Measurements from ENCODE around the gene SSR4. TPM values are rescaled to one million over a fixed set of nuclear protein-coding genes. Genes with fewer than 3 reads are reported as not detected.

Gene SSR4
- total RNA-seq, 1 donor from 2014 or later: 331 TPM

DNA sequence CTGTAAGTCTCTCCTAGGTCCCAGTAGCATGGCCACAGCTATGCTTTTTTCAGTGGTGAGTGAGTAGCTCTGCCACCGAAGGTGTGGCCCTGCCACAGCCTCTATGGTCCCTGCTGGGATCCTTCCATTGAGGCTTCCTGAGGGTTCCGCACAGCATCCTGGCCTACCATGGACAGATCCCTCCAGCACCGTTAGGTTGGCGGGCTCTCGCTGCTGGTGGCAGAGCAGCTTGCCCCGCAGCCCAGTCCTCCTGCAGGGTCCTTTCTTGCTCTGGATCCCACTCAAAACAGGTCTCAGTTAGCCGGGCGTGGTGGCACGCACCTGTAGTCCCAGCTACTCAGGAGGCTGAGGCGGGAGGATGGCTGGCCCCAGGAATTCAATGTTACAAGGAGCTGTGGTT, 38.3 kb downstream of the SSR4 start:
- no peak for DNase-seq (ENCODE audit: low spot score in 2 of 2)
- TF ChIP-seq, protein P1, sequence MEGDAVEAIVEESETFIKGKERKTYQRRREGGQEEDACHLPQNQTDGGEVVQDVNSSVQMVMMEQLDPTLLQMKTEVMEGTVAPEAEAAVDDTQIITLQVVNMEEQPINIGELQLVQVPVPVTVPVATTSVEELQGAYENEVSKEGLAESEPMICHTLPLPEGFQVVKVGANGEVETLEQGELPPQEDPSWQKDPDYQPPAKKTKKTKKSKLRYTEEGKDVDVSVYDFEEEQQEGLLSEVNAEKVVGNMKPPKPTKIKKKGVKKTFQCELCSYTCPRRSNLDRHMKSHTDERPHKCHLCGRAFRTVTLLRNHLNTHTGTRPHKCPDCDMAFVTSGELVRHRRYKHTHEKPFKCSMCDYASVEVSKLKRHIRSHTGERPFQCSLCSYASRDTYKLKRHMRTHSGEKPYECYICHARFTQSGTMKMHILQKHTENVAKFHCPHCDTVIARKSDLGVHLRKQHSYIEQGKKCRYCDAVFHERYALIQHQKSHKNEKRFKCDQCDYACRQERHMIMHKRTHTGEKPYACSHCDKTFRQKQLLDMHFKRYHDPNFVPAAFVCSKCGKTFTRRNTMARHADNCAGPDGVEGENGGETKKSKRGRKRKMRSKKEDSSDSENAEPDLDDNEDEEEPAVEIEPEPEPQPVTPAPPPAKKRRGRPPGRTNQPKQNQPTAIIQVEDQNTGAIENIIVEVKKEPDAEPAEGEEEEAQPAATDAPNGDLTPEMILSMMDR (IDR thresholded peaks at IDR 0.05): no peak
- H3K27ac ChIP-seq: no peak overlapping the region
- intact Hi-C loops (cut with DNase I): no loop called here
- H3K4me1 ChIP-seq: peaks cover 0 to 4% of the 10 kb centered on the region in 2 donors
- peaks cover 5% of the 10 kb centered on the region for H3K27me3 ChIP-seq
- no peaks in the 10 kb centered on the region for H3K9me3 ChIP-seq
- no peaks in the 10 kb centered on the region for H3K36me3 ChIP-seq
- no peak overlapping the region for H3K4me3 ChIP-seq

DNA sequence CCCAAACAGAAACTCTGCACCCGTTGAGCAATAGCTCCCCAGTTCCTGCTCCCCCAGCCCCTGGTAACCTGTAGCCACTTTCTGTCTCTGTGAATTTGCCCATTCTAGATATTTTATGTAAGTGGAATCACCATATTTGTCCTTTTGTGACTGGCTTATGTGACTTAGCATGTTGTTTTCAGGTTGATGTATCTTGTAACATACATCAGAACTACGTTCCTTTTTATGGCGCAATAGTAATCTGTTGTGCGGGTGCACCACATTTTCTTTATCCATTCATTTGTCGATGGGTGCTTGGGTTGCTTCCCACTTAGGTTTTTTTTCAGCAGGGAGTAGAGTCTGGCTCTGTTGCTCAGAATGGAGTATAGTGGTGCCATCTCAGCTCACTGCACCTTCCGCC, 42.5 kb downstream of the SSR4 start:
- Histone ChIP-seq H3K4me1 (no peaks in the 10 kb centered on the region), H3K27me3 (no peaks in the 10 kb centered on the region), H3K9me3 (no peaks in the 10 kb centered on the region), H3K36me3 (no peaks in the 10 kb centered on the region), H3K27ac (no peak overlapping the region), H3K4me3 (no peak overlapping the region)
- no peak for DNase-seq (ENCODE audit: low spot score in 2 of 2)
- intact Hi-C loops (cut with DNase I): no loop called here
- TF ChIP-seq, protein P1 (IDR thresholded peaks at IDR 0.05): no peak

DNA sequence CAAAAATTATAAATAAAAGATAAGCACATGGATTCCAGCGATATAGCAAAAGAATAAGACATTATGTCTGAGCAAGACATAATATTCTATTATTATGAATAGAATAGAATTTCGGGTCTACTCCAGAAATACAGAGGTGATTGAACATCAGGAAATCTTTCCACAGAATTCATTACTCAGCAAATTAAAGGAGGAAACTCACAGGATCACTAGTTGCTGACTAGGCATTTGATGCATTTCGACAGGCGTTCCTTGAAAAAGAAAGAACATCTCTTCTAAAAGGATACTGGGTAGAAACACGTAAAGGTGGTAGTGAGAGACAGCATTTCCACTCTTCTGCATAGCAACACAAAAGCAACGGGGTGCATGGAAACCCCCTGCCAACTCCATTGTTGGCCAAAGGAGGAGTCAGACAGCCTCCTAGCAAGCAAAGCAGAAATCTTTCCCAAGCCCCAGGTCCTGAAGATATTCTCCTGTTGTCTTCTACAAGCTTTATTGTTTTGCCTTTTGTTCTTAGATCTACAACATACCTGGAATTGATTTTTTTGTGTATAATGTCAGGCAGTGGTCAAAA, 50.1 kb downstream of the SSR4 start:
- Histone ChIP-seq H3K9me3 (no peaks in the 10 kb centered on the region), H3K4me1 (no peaks in the 10 kb centered on the region), H3K27ac (no peak overlapping the region), H3K4me3 (no peak overlapping the region), H3K36me3 (no peaks in the 10 kb centered on the region), H3K27me3 (no peaks in the 10 kb centered on the region)
- intact Hi-C loops (cut with DNase I): no loop called here
- DNase-seq (ENCODE audit: low spot score in 2 of 2): no peak
- TF ChIP-seq, protein P1 (IDR thresholded peaks at IDR 0.05): no peak

DNA sequence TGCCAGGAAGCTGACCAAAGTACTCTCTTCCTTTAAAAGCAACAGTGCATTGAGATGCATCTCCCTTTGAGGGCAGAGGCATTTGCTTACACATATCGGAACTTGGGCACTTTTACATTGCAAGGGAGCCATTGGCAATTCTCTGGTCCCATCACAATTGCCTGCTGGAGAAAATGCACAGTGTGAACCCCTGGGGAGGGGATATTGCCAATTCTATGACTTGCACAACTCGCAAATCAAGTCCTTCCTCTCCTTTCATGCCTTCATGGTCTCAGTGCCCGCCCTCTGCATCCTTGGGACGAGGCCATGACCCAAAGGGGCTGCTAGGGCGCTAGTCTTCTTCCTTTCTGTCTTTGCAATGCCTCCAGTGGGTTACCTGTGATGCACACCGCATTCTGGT, 50.7 kb downstream of the SSR4 start:
- no peaks in the 10 kb centered on the region for H3K36me3 ChIP-seq
- H3K9me3 ChIP-seq: no peaks in the 10 kb centered on the region
- H3K4me1 ChIP-seq: no peaks in the 10 kb centered on the region
- no peak overlapping the region for H3K4me3 ChIP-seq
- no peak overlapping the region for H3K27ac ChIP-seq
- DNase-seq (ENCODE audit: low spot score in 2 of 2): no peak
- TF ChIP-seq, protein P1 (IDR thresholded peaks at IDR 0.05): no peak
- H3K27me3 ChIP-seq: no peaks in the 10 kb centered on the region
- intact Hi-C loops (cut with DNase I): no loop called here

DNA sequence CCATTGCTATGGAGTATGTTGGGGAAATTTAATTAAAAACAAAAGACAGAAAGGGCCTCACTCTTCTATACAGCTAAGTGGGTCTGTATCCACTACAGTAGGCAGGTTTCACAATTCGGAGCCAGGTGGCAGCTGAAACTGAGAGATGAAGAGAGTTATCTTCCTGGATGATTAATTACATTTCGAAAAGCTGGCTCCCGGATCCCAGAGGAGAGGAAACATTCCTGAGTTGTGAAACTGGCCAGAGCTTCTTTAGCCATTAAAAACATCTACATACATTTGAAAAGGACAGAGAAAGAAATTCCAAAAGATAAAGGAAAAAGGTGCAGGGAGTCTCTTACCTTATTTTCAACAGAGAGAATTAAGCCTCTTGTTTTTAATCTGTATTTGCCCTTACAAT, 51.4 kb downstream of the SSR4 start:
- Histone ChIP-seq H3K27me3 (no peaks in the 10 kb centered on the region), H3K4me3 (no peak overlapping the region), H3K36me3 (no peaks in the 10 kb centered on the region), H3K4me1 (no peaks in the 10 kb centered on the region), H3K27ac (no peak overlapping the region), H3K9me3 (no peaks in the 10 kb centered on the region)
- DNase-seq (ENCODE audit: low spot score in 2 of 2): no peak
- intact Hi-C loops (cut with DNase I): no loop called here
- TF ChIP-seq, protein P1 (IDR thresholded peaks at IDR 0.05): no peak

Other genes starting within 250 kb of the SSR4 start
- 52.7 TPM for gene CCNQ, start 195.5 kb upstream of the SSR4 start, total RNA-seq
- gene DUSP9, start 147.5 kb upstream of the SSR4 start, total RNA-seq: not detected
- gene PNCK, start 120.9 kb upstream of the SSR4 start, total RNA-seq: 1.4 TPM
- gene SLC6A8, start 106.7 kb upstream of the SSR4 start, total RNA-seq: 44.2 TPM
- 63.0 TPM for gene BCAP31, start 70.3 kb upstream of the SSR4 start, total RNA-seq
- 14.7 TPM for gene ABCD1, start 69.8 kb upstream of the SSR4 start, total RNA-seq
- 99.1 TPM for gene PLXNB3, start 30.4 kb upstream of the SSR4 start, total RNA-seq
- gene SRPK3, start 13.6 kb upstream of the SSR4 start, total RNA-seq: 4.5 TPM
- 351 TPM for gene IDH3G, start 293 bp upstream of the SSR4 start, total RNA-seq
- gene PDZD4, start 35.9 kb downstream of the SSR4 start, total RNA-seq: 23.2 TPM
- gene L1CAM, start 91.5 kb downstream of the SSR4 start, total RNA-seq: 25.8 TPM
- 4.8 TPM for gene AVPR2, start 110.0 kb downstream of the SSR4 start, total RNA-seq
- 94.3 TPM for gene ARHGAP4, start 131.6 kb downstream of the SSR4 start, total RNA-seq
- gene NAA10, start 140.4 kb downstream of the SSR4 start, total RNA-seq: 155 TPM
- gene RENBP, start 150.0 kb downstream of the SSR4 start, total RNA-seq: 15.5 TPM
- 91.4 TPM for gene HCFC1, start 177.2 kb downstream of the SSR4 start, total RNA-seq
- gene TMEM187, start 178.1 kb downstream of the SSR4 start, total RNA-seq: 4.4 TPM
- 105 TPM for gene IRAK1, start 225.2 kb downstream of the SSR4 start, total RNA-seq

Measured in ascending aorta (tissue), 2 donors.